GM12801 (cell line): ENCODE data around the gene SNRPA.

Experiments
- CTCF ChIP-seq: IDR thresholded peaks from one replicate; pipeline ENCODE4 v1.5.1; 2011; ENCODE audit warnings: control low read depth; ENCODE audit not compliant: insufficient read length; ENCODE audit errors: extremely low read depth

Gene SNRPA

DNA sequence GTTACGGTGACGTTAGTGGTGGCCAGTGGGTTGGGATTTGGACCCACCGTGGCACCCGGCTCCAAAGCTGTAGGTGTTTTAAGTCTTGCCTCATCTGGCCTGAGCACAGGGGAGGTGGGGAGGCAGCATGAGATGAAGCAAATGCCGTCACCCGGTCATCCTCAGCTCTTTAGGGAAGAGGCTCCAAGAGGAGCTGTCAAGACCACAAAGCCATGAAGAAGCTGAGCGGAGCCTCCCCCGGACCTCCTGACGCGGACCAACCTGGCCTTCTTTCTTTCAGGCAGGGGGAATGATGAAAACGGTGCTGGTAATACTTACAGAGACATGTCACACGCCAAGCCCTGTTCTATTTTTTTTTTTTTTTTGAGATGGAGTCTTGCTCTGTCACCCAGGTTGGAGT is 8.1 kb upstream of the SNRPA start:
- no peak for TF ChIP-seq CTCF

DNA sequence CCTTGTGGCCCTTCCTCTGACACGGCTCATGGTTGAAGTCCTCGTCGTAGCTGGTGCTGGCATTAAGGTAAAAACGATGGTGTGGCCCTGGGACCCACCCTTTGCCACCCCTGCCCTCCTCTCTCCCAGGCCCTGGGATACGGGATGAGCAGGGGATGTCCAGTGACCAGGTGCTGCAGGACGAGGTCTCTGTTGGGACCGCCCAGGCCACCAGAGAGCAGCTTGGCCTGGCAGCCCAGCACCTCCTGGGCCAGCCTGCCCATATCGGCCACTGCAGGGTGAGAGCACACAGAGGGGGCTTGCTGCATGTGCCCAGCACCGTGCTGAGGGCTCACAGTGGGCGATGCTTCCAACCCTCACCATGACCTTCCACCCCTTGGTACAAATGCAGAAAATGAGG is 7.1 kb upstream of the SNRPA start:
- no peak for TF ChIP-seq CTCF

- TF ChIP-seq CTCF: no peak
Measured at GRCh38 chr19:40744554-40745401, 6.2 kb upstream of the SNRPA start.

DNA sequence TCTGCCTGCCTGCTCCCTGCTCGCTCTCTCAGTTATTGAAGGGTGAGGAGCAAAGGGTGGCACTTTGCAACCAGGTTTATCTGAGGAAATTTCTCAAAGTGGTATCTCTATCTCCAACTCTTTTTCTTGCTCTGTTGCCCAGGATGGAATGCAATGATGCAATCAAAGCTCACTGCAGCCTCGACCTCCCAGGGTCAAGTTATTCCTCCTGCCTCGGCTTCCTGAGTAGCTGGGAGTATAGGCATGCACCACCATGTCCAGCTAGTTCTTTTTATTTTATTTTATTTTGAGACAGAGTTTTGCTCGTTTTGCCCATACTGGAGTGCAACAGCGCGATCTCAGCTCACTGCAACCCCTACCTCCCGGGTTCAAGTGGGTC is 5.6 kb upstream of the SNRPA start:
- no peak for TF ChIP-seq CTCF

DNA sequence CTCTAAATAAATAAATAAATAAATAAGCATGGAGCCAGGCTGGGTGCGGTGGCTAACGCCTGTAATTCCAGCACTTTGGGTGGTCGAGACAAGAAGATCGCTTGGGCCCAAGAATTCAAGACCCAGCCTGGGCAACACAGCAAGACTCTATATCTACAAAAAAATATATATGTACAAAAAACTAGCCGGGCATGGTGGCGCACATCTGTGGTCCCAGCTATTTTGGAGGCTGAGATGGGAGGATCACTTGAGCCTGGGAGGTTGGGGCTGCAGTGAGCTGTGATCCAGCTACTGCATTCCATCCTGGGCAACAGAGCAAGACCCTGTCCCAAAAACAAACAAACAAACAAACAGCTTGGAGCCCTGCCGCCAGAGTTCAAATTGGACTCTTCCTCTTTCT is 3.5 kb upstream of the SNRPA start:
- TF ChIP-seq CTCF: no peak

DNA sequence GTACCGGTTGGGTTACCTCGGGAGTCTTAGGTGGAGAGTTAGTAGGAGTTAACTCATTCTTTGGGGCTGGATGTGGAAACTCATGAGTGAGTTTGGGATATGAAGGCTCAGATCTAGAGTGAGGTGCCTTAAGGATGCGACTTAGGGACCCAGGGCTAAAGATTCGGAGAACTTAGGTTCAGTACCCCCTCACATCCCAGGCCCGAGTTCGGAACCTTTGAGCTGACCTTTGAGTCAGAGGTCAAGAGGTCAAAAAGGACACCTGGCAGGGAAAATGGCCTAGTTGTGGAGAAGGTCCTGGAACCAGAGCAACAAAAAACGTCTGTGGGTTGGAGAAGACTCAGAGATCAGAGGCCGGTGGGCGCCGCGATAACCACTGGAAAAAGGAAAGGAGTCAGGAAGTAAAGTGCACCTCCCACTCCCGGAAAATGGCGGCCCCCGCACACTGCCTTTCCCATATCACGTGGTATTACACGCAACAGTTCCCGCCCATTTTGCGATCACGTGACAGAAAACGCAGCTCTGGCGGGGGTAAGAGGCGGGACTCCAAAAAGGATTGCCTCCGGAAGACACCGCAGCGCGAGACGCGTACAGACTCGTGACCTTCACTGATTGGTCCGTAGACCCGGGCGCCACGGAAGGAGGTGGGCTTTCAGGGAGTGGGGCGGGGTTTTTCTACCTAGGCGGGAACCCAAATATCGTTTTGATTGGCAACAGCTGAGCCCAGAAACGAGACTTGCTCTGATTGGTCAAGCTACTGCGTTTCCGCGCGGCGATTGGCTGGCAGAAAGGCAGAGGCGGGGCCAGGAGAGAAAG is 737 bp upstream of the SNRPA start, which contains the start of gene ACTMAP:
TSS of gene ACTMAP (minus strand) at position 420 of the 816 bp plus-strand sequence. CDS start 674 bp downstream, outside the sequence.
- TF ChIP-seq CTCF: no peak

DNA sequence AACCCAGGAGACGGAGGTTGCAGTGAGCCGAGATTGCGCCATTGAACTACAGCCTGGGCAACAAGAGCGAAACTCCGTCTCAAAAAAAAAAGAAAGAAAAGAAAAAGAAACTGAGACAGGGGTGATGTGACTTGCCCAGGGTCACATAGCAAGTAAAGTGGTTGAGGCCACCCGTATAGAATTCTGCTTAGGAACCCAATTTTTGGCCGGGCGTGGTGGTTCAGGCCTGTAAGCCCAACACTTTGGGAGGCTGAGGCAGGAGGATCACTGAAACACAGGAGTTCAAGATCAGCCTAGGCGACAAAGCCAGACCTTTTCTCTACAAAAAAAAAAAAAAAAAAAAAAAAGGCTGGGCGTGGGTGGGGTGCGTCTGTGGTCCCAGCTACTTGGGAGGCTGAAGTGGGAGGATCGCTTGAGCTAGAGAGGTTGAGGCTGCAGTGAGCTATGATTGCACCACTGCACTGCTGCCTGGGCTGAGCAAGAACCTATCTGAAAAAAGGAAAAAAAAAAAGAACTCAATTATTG is 1.3 kb downstream of the SNRPA start:
- TF ChIP-seq CTCF: no peak
